ENCODE results near the gene DOK6.

The DOK6 gene

DNA sequence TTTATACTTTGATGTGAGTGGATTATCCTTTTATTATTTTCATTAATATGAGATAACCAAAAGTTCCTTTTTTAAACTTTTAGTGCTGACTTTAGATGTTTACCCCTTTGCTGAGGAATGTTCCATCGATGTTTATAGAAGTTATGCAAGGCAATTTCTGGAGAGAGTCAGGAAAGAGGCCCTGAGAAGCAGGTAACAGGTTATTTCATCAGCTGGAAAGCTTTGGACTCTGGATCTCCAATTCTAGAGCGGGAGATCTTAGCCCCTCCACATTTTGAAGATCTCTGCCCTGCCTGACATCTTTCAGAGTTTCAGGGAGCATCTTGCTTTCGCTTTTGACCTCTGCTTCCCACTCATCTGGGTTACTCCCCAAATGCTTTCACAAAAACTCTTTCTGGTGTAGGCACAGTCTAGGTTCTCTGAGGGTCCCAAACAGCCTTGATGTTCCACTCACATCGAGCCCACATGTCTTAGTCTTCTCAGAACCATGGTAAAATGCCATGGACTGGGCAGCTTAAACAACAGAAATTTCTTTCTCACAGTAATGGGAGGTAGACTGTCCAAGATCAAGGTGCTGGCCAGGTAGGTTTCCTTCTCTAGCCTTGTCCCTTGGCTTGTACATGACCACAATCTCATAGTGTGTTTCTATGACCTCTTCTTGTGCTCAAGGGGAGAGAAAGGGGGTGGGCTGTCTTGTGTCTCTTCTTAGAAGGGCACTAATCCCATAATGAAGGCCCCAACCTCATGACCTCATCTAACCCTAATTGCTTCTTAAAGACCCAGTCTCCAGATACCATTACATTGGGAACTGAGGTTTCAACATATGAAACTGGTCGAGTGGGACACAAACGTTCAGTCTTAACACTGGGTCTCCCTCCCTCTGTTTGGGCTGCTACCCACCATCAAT is 87.1 kb downstream of the DOK6 start:
- CTCF ChIA-PET = no interaction called here
- POLR2A ChIA-PET = no interaction called here
- TF ChIP-seq, protein P1, sequence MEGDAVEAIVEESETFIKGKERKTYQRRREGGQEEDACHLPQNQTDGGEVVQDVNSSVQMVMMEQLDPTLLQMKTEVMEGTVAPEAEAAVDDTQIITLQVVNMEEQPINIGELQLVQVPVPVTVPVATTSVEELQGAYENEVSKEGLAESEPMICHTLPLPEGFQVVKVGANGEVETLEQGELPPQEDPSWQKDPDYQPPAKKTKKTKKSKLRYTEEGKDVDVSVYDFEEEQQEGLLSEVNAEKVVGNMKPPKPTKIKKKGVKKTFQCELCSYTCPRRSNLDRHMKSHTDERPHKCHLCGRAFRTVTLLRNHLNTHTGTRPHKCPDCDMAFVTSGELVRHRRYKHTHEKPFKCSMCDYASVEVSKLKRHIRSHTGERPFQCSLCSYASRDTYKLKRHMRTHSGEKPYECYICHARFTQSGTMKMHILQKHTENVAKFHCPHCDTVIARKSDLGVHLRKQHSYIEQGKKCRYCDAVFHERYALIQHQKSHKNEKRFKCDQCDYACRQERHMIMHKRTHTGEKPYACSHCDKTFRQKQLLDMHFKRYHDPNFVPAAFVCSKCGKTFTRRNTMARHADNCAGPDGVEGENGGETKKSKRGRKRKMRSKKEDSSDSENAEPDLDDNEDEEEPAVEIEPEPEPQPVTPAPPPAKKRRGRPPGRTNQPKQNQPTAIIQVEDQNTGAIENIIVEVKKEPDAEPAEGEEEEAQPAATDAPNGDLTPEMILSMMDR (IDR thresholded peaks at IDR 0.05; ENCODE audit: insufficient read depth, low read length, missing control alignments) = no peak
- DNase-seq (ENCODE audit: low read depth, low spot score) = no peak
- H3K4me3 ChIP-seq (ENCODE audit: low read depth, low read length) = no peak overlapping the region

DNA sequence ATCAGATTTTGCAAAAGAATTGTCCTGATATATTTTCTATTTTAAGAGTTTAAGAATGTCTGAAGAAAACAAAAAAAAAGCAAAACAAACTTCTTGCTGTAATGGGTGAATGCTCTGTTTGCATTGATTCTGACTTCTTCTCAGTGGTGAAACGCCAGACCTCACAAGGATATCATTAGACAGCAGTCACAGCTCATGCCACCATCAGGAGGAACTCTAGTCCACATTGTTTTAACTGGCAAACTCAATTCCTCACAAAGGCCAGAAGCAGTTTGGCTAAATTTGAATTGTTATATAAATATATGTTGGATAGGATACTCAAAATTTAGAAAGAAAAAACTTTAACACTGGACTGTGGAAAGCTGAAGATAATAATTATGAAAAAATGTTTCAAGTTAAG is 89.4 kb downstream of the DOK6 start:
- no peak for DNase-seq (ENCODE audit: low read depth, low spot score)

DNA sequence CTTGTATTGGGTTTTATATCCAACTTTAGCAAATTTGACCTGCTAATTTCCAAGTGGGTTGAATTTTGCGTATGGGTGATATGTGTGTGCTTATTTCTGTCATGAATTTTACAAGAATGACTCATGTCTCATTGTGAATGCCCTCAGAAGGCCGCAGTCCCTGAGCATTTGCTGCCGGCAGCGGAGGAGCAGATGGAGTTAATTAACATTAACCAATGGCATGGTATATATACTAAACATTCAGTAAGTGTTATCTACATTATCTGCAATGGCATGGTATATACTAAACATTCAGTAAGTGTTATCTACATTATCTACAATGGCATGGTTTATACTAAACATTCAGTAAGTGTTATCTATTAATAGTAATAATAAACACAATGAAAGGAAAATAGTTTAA is 90.1 kb downstream of the DOK6 start:
- CTCF ChIA-PET = no interaction called here
- H3K4me3 ChIP-seq (ENCODE audit: low read depth, low read length) = no peak overlapping the region
- TF ChIP-seq, protein P1 (IDR thresholded peaks at IDR 0.05; ENCODE audit: insufficient read depth, low read length, missing control alignments) = no peak
- DNase-seq (ENCODE audit: low read depth, low spot score) = peak; percentile 2
- POLR2A ChIA-PET = no interaction called here

More for the DNA sequence above, 89.4 kb downstream of the DOK6 start:
- TF ChIP-seq, protein P1 (IDR thresholded peaks at IDR 0.05; ENCODE audit: insufficient read depth, low read length, missing control alignments) = no peak
- CTCF ChIA-PET = no interaction called here
- POLR2A ChIA-PET = no interaction called here
- H3K4me3 ChIP-seq (ENCODE audit: low read depth, low read length) = no peak overlapping the region

DNA sequence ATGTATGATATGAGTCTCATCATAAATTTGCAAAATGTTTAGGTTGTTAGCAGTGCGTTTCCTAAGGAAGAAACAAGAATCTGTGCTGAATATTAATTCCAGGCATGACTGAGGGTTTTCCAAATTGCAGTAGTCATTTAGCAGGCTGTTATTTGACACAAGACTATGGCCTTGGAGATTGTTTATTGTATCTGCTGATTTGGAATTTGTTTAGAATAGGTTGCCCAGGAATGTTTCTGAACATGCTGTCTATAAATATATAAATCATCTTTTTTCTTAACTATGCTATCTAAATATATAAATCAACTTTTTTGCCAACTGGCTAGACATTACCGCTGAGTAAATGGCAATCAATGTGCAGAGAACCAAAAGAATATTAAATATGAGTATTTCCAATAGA is 90.9 kb downstream of the DOK6 start:
- ChIA-PET POLR2A (no interaction called here), CTCF (no interaction called here)
- TF ChIP-seq, protein P1 (IDR thresholded peaks at IDR 0.05; ENCODE audit: insufficient read depth, low read length, missing control alignments) = no peak
- no peak for DNase-seq (ENCODE audit: low read depth, low spot score)
- H3K4me3 ChIP-seq (ENCODE audit: low read depth, low read length) = no peak overlapping the region

DNA sequence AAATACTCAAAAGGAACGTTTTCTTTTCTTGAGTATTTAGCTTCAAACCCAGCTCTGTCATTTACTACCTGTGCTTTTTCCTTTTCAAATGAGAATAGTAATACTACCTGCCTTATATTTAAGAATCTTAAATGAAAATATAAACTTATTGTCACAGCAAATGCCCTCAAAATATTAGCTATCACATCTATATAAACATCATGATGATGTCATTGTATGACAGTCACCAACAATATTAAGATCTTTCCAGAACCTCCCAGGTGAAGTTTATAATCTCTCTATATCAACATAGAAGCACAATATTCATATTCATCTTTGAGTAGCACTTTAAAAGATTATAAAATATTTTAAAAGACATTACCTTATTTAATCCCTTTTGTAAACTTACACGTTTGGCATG is 92.2 kb downstream of the DOK6 start:
- ChIA-PET CTCF (no interaction called here), POLR2A (no interaction called here)
- TF ChIP-seq, protein P1 (IDR thresholded peaks at IDR 0.05; ENCODE audit: insufficient read depth, low read length, missing control alignments) = no peak
- no peak overlapping the region for H3K4me3 ChIP-seq (ENCODE audit: low read depth, low read length)
- no peak for DNase-seq (ENCODE audit: low read depth, low spot score)

DNA sequence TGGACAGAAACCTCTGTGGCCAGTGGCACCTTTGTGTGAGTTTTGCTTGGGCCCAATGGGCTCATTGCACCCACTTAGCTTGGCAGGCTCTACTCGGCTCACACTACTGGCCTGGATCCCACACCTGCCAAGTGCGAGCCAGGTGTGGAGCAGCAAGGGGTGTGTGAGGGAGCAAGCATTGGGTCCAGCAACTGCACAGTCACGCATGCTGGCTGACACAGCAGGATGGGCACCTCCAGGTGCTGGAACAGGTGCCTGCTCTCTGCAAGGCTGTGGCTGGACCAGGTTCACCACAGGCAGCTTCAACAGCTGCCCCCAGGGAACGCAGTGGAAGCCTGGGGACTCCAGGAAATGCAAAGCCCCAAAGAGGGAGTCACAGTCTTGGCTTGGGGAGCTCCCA is 94.2 kb downstream of the DOK6 start:
- H3K4me3 ChIP-seq (ENCODE audit: low read depth, low read length) = no peak overlapping the region
- ChIA-PET CTCF (no interaction called here), POLR2A (no interaction called here)
- no peak for DNase-seq (ENCODE audit: low read depth, low spot score)
- TF ChIP-seq, protein P1 (IDR thresholded peaks at IDR 0.05; ENCODE audit: insufficient read depth, low read length, missing control alignments) = no peak

All from AG04449 (cell line).